Loucy (cell line): Measurements from ENCODE around the gene FAM114A2.
A peak's percentile ranks its signal among the peaks of the same experiment; 100 is the strongest.

Experiments
- H2AFZ ChIP-seq: fragments of 200-600 bp; sonication (generic); 2 replicates; pipeline ENCODE4 v1.6.0; 2016; ENCODE audit warnings: antibody characterized with exemption, mild to moderate bottlenecking, low read length, moderate library complexity
- H3F3A ChIP-seq: fragments of 200-600 bp; 2 replicates; pipeline ENCODE4 v1.6.0; 2016; ENCODE audit warnings: antibody characterized with exemption, low read depth, mild to moderate bottlenecking
- H3K27me3 ChIP-seq: fragments of 200-600 bp; sonication (generic); 2 replicates; pipeline ENCODE4 v1.6.1; 2014; ENCODE audit warnings: low read length, mild to moderate bottlenecking; ENCODE audit not compliant: insufficient read depth, poor library complexity, severe bottlenecking
- H3K36me3 ChIP-seq: fragments of 200-600 bp; sonication (generic); 2 replicates; pipeline ENCODE4 v1.6.1; 2016; ENCODE audit warnings: low read length; ENCODE audit not compliant: insufficient read depth
- H3K4me1 ChIP-seq: fragments of 200-600 bp; sonication (generic); 2 replicates; pipeline ENCODE4 v1.5.1; 2014; ENCODE audit warnings: low read length, mild to moderate bottlenecking; ENCODE audit not compliant: insufficient read depth, poor library complexity, severe bottlenecking
- H3K4me2 ChIP-seq: fragments of 200-600 bp; sonication (generic); 2 replicates; pipeline ENCODE4 v1.6.0; 2014; ENCODE audit warnings: antibody characterized with exemption, low read length, low read depth, mild to moderate bottlenecking; ENCODE audit not compliant: poor library complexity, severe bottlenecking
- H3K4me3 ChIP-seq: fragments of 200-600 bp; sonication (generic); 2 replicates; pipeline ENCODE4 v1.5.1; 2014; ENCODE audit warnings: low read length, mild to moderate bottlenecking, mixed read lengths; ENCODE audit not compliant: poor library complexity, severe bottlenecking
- H3K79me2 ChIP-seq: fragments of 200-600 bp; sonication (generic); 2 replicates; pipeline ENCODE4 v1.6.1; 2014; ENCODE audit warnings: low read length; ENCODE audit not compliant: insufficient read depth
- H3K9ac ChIP-seq: fragments of 200-600 bp; sonication (generic); 2 replicates; pipeline ENCODE4 v1.6.0; 2014; ENCODE audit warnings: mild to moderate bottlenecking, low read depth, low read length, moderate library complexity; ENCODE audit not compliant: poor library complexity, severe bottlenecking
- H3K9me2 ChIP-seq: fragments of 200-600 bp; sonication (generic); replicated peaks from 2 replicates; pipeline ENCODE4 v1.6.1; 2016; ENCODE audit warnings: low read depth, low read length, mixed read lengths
- H3K9me3 ChIP-seq: fragments of 200-600 bp; sonication (generic); 2 replicates; pipeline ENCODE4 v1.6.1; 2014; ENCODE audit warnings: mild to moderate bottlenecking, antibody characterized with exemption, low read length, low read depth; ENCODE audit not compliant: insufficient read depth
- H4K20me1 ChIP-seq: fragments of 200-600 bp; sonication (generic); 2 replicates; pipeline ENCODE4 v1.6.0; 2014; ENCODE audit warnings: antibody characterized with exemption, low read length, mild to moderate bottlenecking; ENCODE audit not compliant: insufficient read depth, poor library complexity, severe bottlenecking
- CTCF ChIP-seq: fragments of 200-600 bp; sonication (generic); conservative IDR thresholded peaks from 2 replicates; pipeline ENCODE4 v1.5.1; 2014; ENCODE audit warnings: mild to moderate bottlenecking, antibody characterized with exemption, low read length
- EZH2phosphoT487 ChIP-seq: fragments of 200-600 bp; IDR thresholded peaks from 2 replicates; pipeline ENCODE4 v1.6.1; 2018; ENCODE audit warnings: antibody characterized with exemption, mild to moderate bottlenecking, moderate library complexity, borderline replicate concordance

FAM114A2 gene

GRCh38 chr5:154046486-154046885 lies 7.8 kb upstream of the FAM114A2 start:
- H3K36me3 ChIP-seq = no peaks in the 10 kb centered on the region
- H3K9ac ChIP-seq = no peak overlapping the region
- no peak overlapping the region for H2AFZ ChIP-seq
- H4K20me1 ChIP-seq = no peaks in the 10 kb centered on the region
- H3K4me2 ChIP-seq = no peak overlapping the region
- no peaks in the 10 kb centered on the region for H3F3A ChIP-seq
- peaks cover 11% of the 10 kb centered on the region for H3K4me1 ChIP-seq
- H3K79me2 ChIP-seq = 0 out of 2 replicates have a peak, but pooled peaks cover 15% of the 10 kb centered on the region
- TF ChIP-seq CTCF = no peak
- TF ChIP-seq EZH2phosphoT487 = no peak
- H3K9me2 ChIP-seq = no peaks in the 10 kb centered on the region
- no peak overlapping the region for H3K4me3 ChIP-seq
- H3K9me3 ChIP-seq = no peaks in the 10 kb centered on the region
- no peaks in the 10 kb centered on the region for H3K27me3 ChIP-seq

- H3K36me3 ChIP-seq = no peaks in the 10 kb centered on the region
- no peaks in the 10 kb centered on the region for H3F3A ChIP-seq
- no peaks in the 10 kb centered on the region for H3K9me3 ChIP-seq
- H3K4me2 ChIP-seq = peak overlapping the region; percentile 57
- TF ChIP-seq EZH2phosphoT487 = no peak
- no peak overlapping the region for H2AFZ ChIP-seq
- peaks cover 24% of the 10 kb centered on the region for H3K4me1 ChIP-seq
- no peaks in the 10 kb centered on the region for H3K27me3 ChIP-seq
- H3K4me3 ChIP-seq = peak overlapping the region; percentile 42
- H3K9me2 ChIP-seq = no peaks in the 10 kb centered on the region
- no peak overlapping the region for H3K9ac ChIP-seq
- peaks cover 28% of the 10 kb centered on the region for H3K79me2 ChIP-seq
- H4K20me1 ChIP-seq = no peaks in the 10 kb centered on the region
Observed at GRCh38 chr5:154044581-154044980, 5.9 kb upstream of the FAM114A2 start.

GRCh38 chr5:154044099-154044498 lies 5.4 kb upstream of the FAM114A2 start:
- no peaks in the 10 kb centered on the region for H4K20me1 ChIP-seq
- TF ChIP-seq EZH2phosphoT487 (no peak), CTCF (no peak)
- peak overlapping the region; percentile 42 for H3K4me3 ChIP-seq
- no peak overlapping the region for H3K9ac ChIP-seq
- no peaks in the 10 kb centered on the region for H3K36me3 ChIP-seq
- H3K9me2 ChIP-seq = no peaks in the 10 kb centered on the region
- H3K4me2 ChIP-seq = peak overlapping the region; percentile 57
- H3K27me3 ChIP-seq = no peaks in the 10 kb centered on the region
- H3F3A ChIP-seq = no peaks in the 10 kb centered on the region
- peaks cover 32% of the 10 kb centered on the region for H3K79me2 ChIP-seq
- H3K4me1 ChIP-seq = peaks cover 27% of the 10 kb centered on the region
- no peak overlapping the region for H2AFZ ChIP-seq
- H3K9me3 ChIP-seq = no peaks in the 10 kb centered on the region

GRCh38 chr5:154042766-154043165 lies 4.1 kb upstream of the FAM114A2 start:
- Histone ChIP-seq H3K9ac (no peak overlapping the region), H3K79me2 (peaks cover 35% of the 10 kb centered on the region), H3K9me3 (no peaks in the 10 kb centered on the region)

More at GRCh38 chr5:154042766-154043165, 4.1 kb upstream of the FAM114A2 start:
- H3K27me3 ChIP-seq = no peaks in the 10 kb centered on the region
- no peak overlapping the region for H2AFZ ChIP-seq
- no peaks in the 10 kb centered on the region for H3K9me2 ChIP-seq
- H3K4me1 ChIP-seq = peaks cover 27% of the 10 kb centered on the region
- H3K36me3 ChIP-seq = no peaks in the 10 kb centered on the region
- no peaks in the 10 kb centered on the region for H4K20me1 ChIP-seq
- no peaks in the 10 kb centered on the region for H3F3A ChIP-seq
- no peak overlapping the region for H3K4me3 ChIP-seq
- no peak for TF ChIP-seq CTCF
- no peak for TF ChIP-seq EZH2phosphoT487
- H3K4me2 ChIP-seq = no peak overlapping the region
